IPS-18c (cell line): ENCODE measurements around the gene NONO.
"Not testable (repeated sequence)": the region's sequence is repeated elsewhere in the genome, so short reads cannot be mapped to it uniquely, and the experiment has no call there.

ENCODE experiments used
- H3K4me3 ChIP-seq: 2 replicates; pipeline ENCODE4 v1.7.0; 2013; ENCODE audit warnings: low read depth, mild to moderate bottlenecking, low read length, moderate library complexity; ENCODE audit not compliant: insufficient read depth
- H3K9me3 ChIP-seq: one replicate; pipeline ENCODE4 v1.6.1; 2013; ENCODE audit warnings: mild to moderate bottlenecking, low read length, moderate library complexity; ENCODE audit not compliant: control insufficient read depth, insufficient read depth

NONO gene

GRCh38 chrX:71272313-71272712, 11.1 kb upstream of the NONO start:
- not testable (repeated sequence) for H3K4me3 ChIP-seq, H3K9me3 ChIP-seq

DNA sequence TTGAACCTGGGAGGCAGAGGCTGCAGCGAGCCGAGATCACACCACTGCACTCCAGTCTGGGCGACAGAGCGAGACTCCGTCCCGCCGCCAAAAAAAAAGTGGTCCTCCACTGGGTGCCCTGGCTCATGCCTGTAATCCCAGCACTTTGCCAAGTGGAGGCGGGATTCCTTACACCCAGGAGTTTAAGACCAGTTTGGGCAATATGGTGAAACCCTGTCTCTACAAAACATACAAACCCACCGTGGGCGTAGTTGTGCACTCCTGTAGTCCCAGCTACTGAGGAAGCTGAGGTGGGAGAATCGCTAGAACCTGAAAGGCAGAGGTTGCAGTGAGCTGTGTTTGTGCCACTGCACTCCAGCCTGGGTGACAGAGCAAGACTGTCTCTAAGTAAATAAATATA, 2.1 kb upstream of the NONO start:
- not testable (repeated sequence) for H3K9me3 ChIP-seq, H3K4me3 ChIP-seq

- Histone ChIP-seq H3K9me3 (peaks cover 3% of the 10 kb centered on the region), H3K4me3 (peak overlapping the region; percentile 36; the same call in 1 of the 2 replicates)
These were observed 677 bp upstream of the NONO start for GRCh38 chrX:71282514-71283402.

DNA sequence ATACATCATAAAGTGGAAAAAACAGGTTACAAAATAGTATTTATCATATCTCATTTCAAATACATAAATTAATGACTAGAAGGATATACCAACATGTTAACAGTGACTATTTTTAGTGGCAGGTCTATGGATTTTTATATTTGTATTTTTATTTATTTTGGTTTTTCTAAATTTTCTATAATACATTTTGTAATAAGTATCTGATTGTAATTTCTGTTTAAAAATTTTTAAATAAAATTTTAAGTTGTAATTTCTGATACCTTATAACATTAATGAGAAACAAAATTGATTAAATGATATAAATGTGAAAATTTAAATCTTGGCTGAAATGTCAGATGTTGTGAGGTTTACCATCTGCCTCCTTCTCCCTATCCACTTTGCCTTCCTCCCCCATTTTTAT, 2.5 kb downstream of the NONO start:
- H3K9me3 ChIP-seq = peaks cover 2% of the 10 kb centered on the region
- no peak overlapping the region for H3K4me3 ChIP-seq

- no peak overlapping the region for H3K4me3 ChIP-seq
- H3K9me3 ChIP-seq = peaks cover 2% of the 10 kb centered on the region
These were observed 7.9 kb downstream of the NONO start for GRCh38 chrX:71291381-71291780.

DNA sequence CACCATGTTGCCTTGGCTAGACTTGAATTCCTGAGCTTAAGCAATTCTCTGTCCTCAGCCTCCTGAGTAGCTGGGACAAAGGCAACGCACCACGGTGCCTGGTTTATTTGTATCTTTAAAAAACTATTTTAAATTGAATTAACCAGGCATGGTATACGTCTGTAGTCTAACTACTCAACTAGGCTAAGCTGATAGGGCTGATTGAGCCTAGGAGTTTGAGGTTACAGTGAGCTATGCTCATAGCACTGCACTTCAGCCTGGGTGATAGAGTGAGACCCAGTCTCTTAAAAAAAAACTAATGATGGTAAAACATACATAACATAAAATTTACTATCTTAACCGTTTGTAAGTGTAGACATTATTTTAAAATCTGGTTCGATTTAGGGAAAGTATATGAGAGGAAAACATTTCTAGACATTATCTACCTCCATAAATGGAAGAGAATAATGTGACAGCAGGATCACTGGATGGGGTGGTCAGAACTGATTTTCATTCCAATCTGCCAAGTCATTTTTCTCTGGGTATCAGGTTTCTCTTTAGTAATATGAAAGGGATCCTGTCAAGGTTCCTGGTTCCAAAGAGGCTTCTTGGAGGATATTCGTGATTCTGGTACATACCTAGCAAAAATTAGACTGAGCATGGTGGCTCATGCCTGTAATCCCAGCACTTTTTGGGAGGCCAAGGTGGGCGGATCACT, 9.4 kb downstream of the NONO start:
- Histone ChIP-seq H3K9me3 (peaks cover 2% of the 10 kb centered on the region), H3K4me3 (no peak overlapping the region)

DNA sequence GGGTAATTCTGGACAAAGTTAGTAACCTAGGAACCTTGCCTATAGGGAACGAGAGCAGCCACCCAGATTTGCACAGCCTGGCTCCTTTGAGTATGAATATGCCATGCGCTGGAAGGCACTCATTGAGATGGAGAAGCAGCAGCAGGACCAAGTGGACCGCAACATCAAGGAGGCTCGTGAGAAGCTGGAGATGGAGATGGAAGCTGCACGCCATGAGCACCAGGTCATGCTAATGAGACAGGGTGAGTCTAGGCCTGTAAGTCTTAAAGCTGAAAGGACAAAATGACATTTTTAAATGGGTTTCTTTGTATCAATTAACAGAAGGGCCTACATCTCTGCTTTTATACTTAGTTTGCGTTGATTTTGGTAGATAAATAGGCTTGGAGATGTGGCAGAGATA, 13.4 kb downstream of the NONO start:
- H3K9me3 ChIP-seq = peaks cover 8% of the 10 kb centered on the region
- no peak overlapping the region for H3K4me3 ChIP-seq

DNA sequence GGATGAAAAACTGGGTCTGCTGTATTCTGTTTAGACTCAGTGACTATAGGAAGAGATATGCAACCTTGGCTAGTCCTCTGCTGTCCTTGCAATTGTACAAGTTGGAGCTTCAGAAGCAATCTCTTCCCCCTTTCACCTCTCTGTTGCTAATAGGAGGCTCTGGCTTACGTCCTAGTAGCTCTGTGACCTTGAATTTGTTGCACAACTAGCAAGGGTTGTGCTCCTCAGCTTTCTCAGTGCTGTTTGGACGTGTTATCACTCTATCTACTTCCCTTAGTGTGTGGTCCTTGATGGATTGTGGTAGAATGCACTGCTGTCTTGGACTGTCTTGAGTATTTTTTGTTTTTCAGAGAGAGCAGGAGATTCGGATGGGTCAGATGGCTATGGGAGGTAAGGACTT, 14.7 kb downstream of the NONO start:
- Histone ChIP-seq H3K4me3 (0 out of 2 replicates have a peak overlapping the region, but pooled peaks have one; percentile 3), H3K9me3 (peaks cover 8% of the 10 kb centered on the region)

DNA sequence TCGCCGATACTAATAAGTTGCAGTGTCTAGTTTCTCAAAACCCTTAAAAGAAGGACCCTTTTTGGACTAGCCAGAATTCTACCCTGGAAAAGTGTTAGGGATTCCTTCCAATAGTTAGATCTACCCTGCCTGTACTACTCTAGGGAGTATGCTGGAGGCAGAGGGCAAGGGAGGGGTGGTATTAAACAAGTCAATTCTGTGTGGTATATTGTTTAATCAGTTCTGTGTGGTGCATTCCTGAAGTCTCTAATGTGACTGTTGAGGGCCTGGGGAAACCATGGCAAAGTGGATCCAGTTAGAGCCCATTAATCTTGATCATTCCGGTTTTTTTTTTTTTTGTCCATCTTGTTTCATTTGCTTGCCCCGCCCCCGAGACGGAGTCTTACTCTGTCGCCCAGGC, 16.6 kb downstream of the NONO start:
- peaks cover 14% of the 10 kb centered on the region for H3K9me3 ChIP-seq

DNA sequence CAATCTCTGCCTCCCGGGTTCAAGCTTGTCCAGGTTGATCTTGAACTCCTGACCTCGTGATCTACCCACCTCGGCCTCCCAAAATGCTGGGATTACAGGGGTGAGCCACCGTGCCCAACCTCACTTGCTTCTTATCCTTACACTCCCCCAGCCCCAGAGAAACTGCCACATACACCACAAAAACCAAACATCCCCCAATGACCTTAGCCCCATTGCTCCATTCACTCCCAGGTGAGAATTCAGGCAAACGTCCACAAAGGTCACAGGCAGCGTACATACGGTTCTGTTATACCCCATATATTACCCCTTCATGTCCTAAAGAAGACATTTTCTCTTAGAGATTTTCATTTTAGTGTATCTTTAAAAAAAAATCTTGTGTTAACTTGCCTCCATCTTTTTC, 17.1 kb downstream of the NONO start:
- not testable (repeated sequence) for H3K4me3 ChIP-seq
- H3K9me3 ChIP-seq = peaks cover 14% of the 10 kb centered on the region

More for the DNA sequence above, 16.6 kb downstream of the NONO start:
- not testable (repeated sequence) for H3K4me3 ChIP-seq

GRCh38 chrX:71301195-71301924, 17.9 kb downstream of the NONO start, which contains the start of gene ITGB1BP2:
TSS of gene ITGB1BP2 (plus strand) at chrX:71301750. CDS start at chrX:71301807, 57 bp downstream.
- H3K4me3 ChIP-seq = no peak within 1 kb of the TSS
- H3K9me3 ChIP-seq = peaks cover 14% of the 10 kb centered on the region

GRCh38 chrX:71302461-71303213, 19.2 kb downstream of the NONO start:
- H3K9me3 ChIP-seq = peaks cover 14% of the 10 kb centered on the region
- H3K4me3 ChIP-seq = no peak overlapping the region

- Histone ChIP-seq H3K4me3 (no peak overlapping the region), H3K9me3 (peaks cover 14% of the 10 kb centered on the region)
These were observed 21.1 kb downstream of the NONO start for GRCh38 chrX:71304561-71304960.

GRCh38 chrX:71315917-71316316, 32.5 kb downstream of the NONO start:
- no peak overlapping the region for H3K4me3 ChIP-seq
- peaks cover 10% of the 10 kb centered on the region for H3K9me3 ChIP-seq

DNA sequence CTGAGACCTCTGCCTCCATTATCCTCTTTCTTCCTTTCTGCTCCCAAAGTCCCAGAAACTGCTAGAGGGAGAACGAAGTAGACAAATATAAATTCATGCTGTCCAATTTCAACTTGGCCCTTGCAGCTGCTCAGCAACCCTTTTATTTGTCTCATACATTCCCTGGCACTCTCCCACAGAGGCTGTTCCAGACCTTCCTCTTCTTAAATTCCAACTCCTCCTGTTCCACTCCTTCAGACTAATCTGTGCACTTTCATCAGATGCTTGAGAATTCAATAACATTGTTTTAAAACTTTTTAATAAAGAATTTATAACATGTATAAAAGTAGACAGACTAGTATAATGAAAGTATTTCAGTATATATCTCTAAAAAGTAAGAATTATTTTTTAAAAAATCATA, 33.5 kb downstream of the NONO start:
- not testable (repeated sequence) for H3K4me3 ChIP-seq, H3K9me3 ChIP-seq

GRCh38 chrX:71320126-71320525, 36.7 kb downstream of the NONO start:
- Histone ChIP-seq H3K9me3 (peaks cover 10% of the 10 kb centered on the region), H3K4me3 (no peak overlapping the region)

DNA sequence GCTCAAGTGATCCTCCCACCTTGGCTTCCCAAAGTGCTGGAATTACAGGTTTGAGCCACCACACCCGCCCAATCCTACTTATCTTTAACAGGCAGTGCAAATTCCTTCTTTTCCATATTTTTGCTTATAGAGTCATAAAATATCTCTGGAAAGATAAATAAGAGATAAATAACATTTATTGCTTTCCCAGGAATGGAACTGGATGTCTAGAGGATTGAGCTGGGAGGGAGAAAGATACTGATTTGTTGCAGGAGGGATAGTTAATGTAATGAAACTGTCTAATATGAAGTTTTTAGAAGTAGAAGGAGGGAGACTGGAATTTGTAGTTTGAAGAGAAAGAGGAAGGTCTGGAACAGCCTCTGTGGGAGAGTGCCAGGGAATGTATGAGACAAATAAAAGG, 38.3 kb downstream of the NONO start:
- H3K4me3 ChIP-seq = no peak overlapping the region
- peaks cover 9% of the 10 kb centered on the region for H3K9me3 ChIP-seq
